HFFc6 (cell line): ENCODE data around the gene ZNF579. TPM values are rescaled to one million over a fixed set of nuclear protein-coding genes. Genes with fewer than 3 reads are reported as not detected.

Experiments used
- DNase-seq: peaks from one replicate; pipeline ENCODE4 v3.0.0-alpha.2; 2018
- H3K27ac Mint-ChIP-seq: 2 replicates; pipeline ENCODE4 v1.8.0; 2020; ENCODE audit warnings: mild to moderate bottlenecking, mixed read lengths
- H3K27me3 Mint-ChIP-seq: 2 replicates; pipeline ENCODE4 v1.8.0; 2021; ENCODE audit warnings: mild to moderate bottlenecking, moderate library complexity, mixed read lengths; ENCODE audit not compliant: insufficient read depth
- H3K36me3 Mint-ChIP-seq: 2 replicates; pipeline ENCODE4 v1.8.0; 2021; ENCODE audit warnings: low read depth, mixed read lengths
- H3K4me1 Mint-ChIP-seq: 2 replicates; pipeline ENCODE4 v1.8.0; 2020; ENCODE audit warnings: low read depth, mixed read lengths
- H3K4me3 Mint-ChIP-seq: 2 replicates; pipeline ENCODE4 v1.8.0; 2020; ENCODE audit warnings: mild to moderate bottlenecking, moderate library complexity, mixed read lengths
- H3K9me3 Mint-ChIP-seq: 2 replicates; pipeline ENCODE4 v1.8.0; 2020; ENCODE audit warnings: mild to moderate bottlenecking, mixed read lengths
- total RNA-seq, 6 experiments: library from RNA; stranded (reverse); fragmentation: NEBNext Ultra II Directional; extraction: Animal tissue kit (Norgen Biotek cat#: 25700); gene quantifications; 2 replicates in 1 of 6; 3 replicates in 5 of 6; pipeline ENCODE4 v1.2.3, GENCODE V29; 2021
- TF ChIP-seq, protein P1 (sequence below): fragments of 200-600 bp; sonication (generic); IDR thresholded peaks from 2 replicates; pipeline ENCODE4 v1.5.0; 2021; ENCODE audit warnings: antibody characterized with exemption, mild to moderate bottlenecking

ZNF579 gene
- total RNA-seq, 6 experiments from 2014 or later, result 19.0 to 24.3 (median 22.0) TPM

DNA sequence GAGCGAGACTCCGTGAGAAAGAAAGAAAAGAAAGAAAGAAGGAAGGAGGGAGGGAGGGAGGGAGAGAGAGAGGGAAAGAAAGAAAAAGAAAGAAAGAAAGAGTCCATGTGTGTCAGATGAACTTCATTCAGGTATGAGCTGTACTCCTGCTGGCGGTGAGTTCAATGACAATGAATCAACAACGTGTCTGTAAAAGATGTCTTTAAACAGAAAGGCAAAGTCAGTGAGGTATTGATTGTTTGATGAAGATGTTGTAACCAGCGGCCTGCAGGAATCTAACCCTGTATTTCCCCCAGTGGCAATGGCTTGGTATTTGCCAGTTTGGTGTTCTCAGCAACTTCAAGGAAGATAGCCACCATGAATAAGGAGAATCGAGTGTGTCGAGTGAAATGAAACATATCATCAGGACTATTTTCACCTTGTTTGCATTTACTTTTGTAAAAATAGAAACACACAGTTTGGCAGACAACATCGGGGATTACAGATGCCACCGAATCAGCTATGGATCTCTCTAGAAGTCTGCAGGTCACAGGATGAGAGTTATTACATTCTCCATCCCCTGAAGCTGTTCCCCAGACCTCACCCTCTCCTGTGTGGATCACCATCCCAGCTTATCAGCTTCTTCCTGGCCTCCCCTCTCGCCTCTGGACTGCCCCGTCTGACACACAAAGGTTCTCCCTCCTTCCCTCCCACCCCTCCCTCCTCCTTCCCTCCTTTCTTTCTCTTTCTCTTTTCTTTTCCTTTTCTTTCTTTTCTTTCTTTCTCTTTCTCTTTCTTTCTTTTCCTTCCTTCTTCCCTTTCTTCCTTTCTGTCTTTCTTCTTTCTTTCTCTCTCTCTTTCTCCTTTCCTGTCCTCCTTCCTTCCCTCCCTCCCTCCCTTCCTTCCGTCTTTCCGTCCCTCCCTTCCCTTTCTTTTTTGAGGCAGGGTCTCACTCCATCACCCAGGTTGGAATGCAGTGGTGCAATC, 27.1 kb downstream of the ZNF579 start:
- DNase-seq, result no peak
- Mint-ChIP-seq H3K9me3 (no peaks in the 10 kb centered on the region), H3K27ac (peak overlapping the region; percentile 89), H3K36me3 (no peaks in the 10 kb centered on the region), H3K27me3 (no peaks in the 10 kb centered on the region; the same call in 1 of the 2 replicates), H3K4me1 (peaks cover 39% of the 10 kb centered on the region), H3K4me3 (peak overlapping the region; percentile 82)
- TF ChIP-seq, protein P1, sequence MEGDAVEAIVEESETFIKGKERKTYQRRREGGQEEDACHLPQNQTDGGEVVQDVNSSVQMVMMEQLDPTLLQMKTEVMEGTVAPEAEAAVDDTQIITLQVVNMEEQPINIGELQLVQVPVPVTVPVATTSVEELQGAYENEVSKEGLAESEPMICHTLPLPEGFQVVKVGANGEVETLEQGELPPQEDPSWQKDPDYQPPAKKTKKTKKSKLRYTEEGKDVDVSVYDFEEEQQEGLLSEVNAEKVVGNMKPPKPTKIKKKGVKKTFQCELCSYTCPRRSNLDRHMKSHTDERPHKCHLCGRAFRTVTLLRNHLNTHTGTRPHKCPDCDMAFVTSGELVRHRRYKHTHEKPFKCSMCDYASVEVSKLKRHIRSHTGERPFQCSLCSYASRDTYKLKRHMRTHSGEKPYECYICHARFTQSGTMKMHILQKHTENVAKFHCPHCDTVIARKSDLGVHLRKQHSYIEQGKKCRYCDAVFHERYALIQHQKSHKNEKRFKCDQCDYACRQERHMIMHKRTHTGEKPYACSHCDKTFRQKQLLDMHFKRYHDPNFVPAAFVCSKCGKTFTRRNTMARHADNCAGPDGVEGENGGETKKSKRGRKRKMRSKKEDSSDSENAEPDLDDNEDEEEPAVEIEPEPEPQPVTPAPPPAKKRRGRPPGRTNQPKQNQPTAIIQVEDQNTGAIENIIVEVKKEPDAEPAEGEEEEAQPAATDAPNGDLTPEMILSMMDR, result peak; percentile 16

DNA sequence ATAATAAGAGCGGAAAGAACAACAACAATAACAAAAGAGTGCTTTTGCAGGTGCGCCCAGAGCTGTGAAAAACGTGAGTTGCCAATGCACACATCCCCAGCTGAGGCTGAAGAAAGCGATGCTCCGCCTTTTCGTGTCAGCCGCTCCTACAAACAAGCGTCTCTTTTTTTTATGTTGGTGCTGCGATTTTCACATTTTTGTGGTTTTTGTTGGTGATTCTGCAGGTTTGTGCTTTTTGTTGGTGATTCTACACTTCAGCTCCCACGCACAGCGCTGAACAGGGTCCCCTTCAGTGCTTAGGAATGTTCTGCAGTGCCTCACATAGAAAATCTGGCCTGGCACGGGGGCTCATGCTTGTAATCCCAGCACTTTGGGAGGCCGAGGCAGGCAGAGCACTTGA, 28.0 kb downstream of the ZNF579 start:
- Mint-ChIP-seq H3K27me3 (no peaks in the 10 kb centered on the region; the same call in 1 of the 2 replicates), H3K4me1 (peaks cover 48% of the 10 kb centered on the region), H3K4me3 (peak overlapping the region; percentile 82), H3K36me3 (no peaks in the 10 kb centered on the region), H3K9me3 (no peaks in the 10 kb centered on the region), H3K27ac (peak overlapping the region; percentile 89)
- peak; percentile 76 for DNase-seq
- TF ChIP-seq, protein P1, result no peak

DNA sequence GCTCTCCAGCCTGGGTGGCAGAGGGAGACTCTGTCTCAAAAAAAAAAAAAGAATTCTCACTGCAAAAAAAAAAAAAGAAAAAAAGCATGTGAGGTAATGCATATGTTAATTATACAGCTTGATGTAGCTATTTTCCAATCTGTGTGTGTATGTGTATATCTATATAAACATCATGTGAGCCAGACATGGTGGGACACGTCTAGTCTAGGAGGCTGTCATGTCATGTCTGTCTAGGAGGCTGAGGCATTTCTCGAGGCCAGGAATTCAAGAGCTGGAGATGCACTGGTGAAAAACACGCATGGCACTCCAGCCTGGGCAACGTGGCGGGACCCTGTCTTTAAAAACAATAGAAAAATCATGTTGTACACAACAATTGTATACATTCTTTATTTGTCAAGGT, 28.4 kb downstream of the ZNF579 start:
- no peaks in the 10 kb centered on the region for H3K36me3 Mint-ChIP-seq
- DNase-seq, result no peak
- H3K27ac Mint-ChIP-seq, result peak overlapping the region; percentile 89
- no peaks in the 10 kb centered on the region; the same call in 1 of the 2 replicates for H3K27me3 Mint-ChIP-seq
- H3K4me3 Mint-ChIP-seq, result peak overlapping the region; percentile 82
- H3K9me3 Mint-ChIP-seq, result no peaks in the 10 kb centered on the region
- TF ChIP-seq, protein P1, result no peak
- H3K4me1 Mint-ChIP-seq, result peaks cover 52% of the 10 kb centered on the region

DNA sequence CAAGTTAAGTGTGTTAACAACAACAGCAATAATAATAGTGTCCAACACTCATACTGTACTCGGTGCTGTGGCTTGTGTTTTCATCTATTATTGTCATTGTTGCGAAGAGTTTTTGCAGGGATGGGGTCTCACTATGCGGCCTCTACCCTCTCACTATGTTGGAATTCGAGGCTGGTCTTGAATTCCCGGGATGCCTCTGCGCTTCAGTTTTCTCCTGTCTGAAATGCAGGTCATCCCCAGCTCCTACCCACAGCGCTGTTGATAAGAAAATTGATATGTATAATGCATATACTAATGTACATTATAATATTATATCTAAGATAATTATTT, 30.4 kb downstream of the ZNF579 start:
- TF ChIP-seq, protein P1, result no peak
- Mint-ChIP-seq H3K4me1 (peaks cover 68% of the 10 kb centered on the region), H3K36me3 (no peaks in the 10 kb centered on the region), H3K9me3 (no peaks in the 10 kb centered on the region), H3K4me3 (peak overlapping the region; percentile 84), H3K27ac (peak overlapping the region; percentile 99), H3K27me3 (peaks cover 4% of the 10 kb centered on the region; the same call in 1 of the 2 replicates)
- peak; percentile 14 for DNase-seq

DNA sequence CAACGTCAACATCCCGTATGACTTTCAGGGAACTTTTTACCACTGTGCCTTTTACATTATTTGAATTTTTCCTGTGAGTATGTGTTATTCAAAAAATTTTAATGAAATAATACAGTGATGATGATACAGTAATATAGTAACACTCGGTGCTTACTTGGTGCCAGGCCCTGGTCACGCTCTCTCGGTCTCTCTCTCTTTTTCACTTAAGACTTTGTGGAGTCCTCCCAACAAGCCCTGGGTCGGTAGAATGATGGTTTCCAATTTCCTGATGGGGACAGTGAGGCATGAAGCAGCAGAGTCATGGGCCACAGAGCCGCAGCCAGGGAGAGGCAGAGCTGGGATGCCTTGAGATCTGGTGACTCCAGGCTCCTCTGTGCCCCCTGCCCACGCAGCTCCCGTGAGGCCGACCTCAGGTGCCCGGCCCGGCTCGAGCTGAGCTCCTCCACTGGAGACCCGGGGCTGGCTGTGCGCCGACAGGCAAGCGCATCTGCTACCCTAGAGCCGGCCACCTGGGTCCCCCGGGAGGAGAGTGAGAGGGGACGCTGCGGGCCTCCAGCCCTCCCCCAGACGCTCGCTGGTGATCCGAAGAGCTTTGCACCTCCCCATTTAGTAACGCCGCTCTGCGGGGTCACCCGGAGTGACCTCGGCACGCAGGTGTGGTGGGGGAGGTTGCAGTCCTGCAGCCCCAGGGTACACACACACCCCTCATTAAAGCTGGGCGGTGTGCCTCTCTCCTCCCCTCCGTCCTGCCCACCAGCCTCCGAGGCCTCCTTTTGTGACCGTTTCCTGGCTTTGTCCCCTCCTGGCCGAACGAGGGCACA, 30.9 kb downstream of the ZNF579 start:
- H3K27ac Mint-ChIP-seq, result peak overlapping the region; percentile 99
- H3K36me3 Mint-ChIP-seq, result no peaks in the 10 kb centered on the region
- TF ChIP-seq, protein P1, result no peak
- H3K27me3 Mint-ChIP-seq, result peaks cover 7% of the 10 kb centered on the region; the same call in 1 of the 2 replicates
- H3K4me3 Mint-ChIP-seq, result peak overlapping the region; percentile 84
- H3K9me3 Mint-ChIP-seq, result no peaks in the 10 kb centered on the region
- H3K4me1 Mint-ChIP-seq, result peaks cover 71% of the 10 kb centered on the region
- peak; percentile 90 for DNase-seq
